GM12873 (cell line): ENCODE data around the gene EARS2.

ENCODE experiments used
- CTCF ChIP-seq: IDR thresholded peaks from 2 replicates; pipeline ENCODE4 v1.5.1; 2012; ENCODE audit warnings: low read depth, mild to moderate bottlenecking, moderate library complexity, low read length, control low read depth; ENCODE audit not compliant: insufficient read depth; ENCODE audit errors: missing control alignments

The EARS2 gene

GRCh38 chr16:23549938-23550337, 7.2 kb downstream of the EARS2 start:
- no peak for TF ChIP-seq CTCF

DNA sequence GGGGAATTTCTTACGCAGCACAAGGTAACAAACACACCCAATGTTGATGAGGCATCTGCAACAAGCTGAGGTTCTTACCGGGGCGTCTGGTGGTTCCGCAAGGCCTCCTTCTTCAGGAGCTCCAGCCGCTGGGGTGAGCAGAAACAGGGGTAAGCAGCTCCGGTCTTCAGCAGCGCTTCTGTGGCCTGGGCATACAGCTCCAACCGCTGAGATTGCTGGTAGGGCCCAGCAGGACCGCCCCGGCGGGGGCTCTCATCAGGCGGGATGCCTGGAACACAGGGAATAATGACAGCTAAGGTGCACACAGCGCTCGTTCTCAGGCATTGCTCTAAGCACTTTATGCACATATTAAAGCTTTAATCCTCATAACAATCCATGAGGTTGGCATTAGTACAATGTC, 12.7 kb downstream of the EARS2 start:
- TF ChIP-seq CTCF, result no peak

- no peak for TF ChIP-seq CTCF
Measured at GRCh38 chr16:23539984-23540816, 16.9 kb downstream of the EARS2 start.

DNA sequence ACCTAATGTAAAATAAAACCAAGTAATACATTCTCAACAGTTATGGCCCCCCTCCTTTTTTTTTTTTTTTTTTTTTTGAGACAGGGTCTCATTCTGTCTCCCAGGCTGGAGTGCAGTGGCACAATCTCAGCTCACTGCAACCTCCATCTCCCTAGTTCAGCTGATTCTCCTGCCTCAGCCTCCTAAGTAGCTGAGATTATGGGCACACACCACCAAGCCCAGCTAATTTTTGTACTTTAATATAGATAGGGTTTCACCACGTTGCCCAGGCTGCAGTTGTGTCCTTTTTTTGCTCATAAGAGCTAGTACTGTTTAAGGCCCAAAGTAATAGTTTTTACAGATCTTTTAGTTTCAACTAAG, 18.3 kb downstream of the EARS2 start:
- no peak for TF ChIP-seq CTCF

DNA sequence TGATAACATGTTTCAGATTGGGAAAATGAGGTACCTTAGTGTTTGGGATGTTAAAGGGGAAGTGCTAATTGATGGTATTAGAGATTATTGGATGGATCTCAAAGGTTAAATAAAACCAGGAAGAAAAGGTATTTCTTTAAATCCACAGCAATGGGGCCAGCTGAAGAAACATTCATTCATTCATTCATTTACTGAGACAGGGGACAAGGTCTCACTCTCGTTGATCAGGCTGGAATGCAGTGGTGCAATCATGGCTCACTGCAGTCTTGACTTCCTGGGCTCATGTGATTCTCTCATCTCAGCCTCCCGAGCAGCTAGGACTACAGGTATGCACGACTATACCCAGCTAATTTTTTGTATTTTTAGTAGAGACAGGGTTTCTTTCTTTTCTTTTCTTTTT, 19.8 kb downstream of the EARS2 start:
- no peak for TF ChIP-seq CTCF

- no peak for TF ChIP-seq CTCF
Measured at GRCh38 chr16:23535901-23536300, 21.2 kb downstream of the EARS2 start.

GRCh38 chr16:23534868-23535860, 22.0 kb downstream of the EARS2 start:
- TF ChIP-seq CTCF, result no peak
